NCI-H187 treated with DMSO at 0.1 percent for 48 hours (cell line): ENCODE results near the gene STK25.
"Not testable (repeated sequence)": the region's sequence is repeated elsewhere in the genome, so short reads cannot be mapped to it uniquely, and the experiment has no call there.

Source experiments
- DNase-seq: peaks from one replicate; lab custom pipeline; 2025; lab: John Stamatoyannopoulos, UW

STK25 gene

DNA sequence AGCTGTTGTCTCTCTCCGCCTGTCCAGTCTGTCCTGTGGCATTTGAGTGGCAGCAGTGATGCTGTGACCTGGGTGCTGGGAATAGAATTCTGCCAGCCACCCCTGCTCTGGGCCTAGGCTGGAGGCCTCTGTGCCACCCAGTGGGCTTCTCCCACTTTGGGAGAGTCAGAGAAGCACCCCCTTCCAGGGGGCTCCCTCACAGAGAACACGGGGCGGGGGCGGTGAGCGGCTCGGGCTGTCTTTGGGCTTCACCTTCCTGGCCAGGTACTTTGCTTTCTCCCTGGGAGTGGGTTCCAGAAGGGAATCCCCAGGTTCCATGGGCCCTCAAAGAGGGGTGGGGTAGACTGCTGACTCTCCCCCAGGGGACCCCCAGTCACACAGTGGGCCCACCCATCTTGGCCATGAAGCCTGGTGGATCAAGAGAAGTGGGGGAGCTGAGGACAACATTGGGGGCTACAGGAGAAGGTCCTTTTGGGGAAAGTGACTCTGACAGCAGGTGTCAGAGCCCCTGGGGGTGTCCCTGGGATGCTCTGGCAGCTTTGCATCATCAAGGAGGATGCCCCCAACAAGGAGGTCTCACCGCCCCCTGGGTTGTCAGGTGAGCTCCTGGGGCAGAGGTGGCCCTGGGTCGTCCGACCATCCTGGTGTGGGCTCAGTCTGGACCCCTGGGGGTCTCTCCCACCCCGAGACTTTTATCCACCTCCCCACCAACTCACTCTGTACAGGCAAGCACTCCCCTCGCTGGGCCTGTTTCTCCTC lies 31.4 kb upstream of the STK25 start:
- no peak for DNase-seq

DNA sequence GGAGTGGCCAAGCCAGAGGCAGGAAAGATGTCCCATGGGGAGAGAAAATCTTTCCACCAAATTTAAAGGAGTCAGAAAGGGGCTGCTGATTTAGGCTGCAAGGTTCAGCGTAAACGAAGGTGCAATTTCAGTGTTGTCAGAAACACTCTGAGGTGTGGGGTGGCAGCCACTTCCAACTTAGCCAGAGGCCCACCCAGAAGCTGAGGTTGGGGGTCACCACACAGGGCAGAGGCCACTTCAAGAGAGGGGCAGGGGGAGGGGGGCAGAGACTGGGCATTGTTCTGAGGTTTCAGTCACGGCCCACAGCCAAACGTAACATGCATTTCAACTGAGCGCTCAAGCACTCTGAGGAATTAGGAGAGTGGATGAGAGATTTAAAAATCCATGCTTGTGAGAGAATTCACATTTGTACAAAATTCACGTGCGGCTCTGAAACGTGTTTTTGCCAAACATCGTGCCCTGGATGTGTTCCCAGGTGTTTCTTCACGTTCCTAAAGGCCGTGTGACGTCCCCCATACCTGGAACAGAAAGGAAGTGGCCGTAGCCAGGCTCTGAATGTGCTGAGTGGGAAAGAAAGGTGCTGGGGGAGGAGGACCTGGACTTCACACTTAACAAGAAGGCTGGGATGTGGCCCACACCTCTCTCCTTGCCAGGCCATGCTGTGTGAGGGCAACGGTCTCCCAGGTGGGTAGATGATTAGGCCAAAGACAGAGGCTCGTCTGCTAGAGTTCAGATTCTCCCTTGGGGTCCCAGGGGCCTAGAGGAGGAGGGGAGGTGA lies 30.6 kb upstream of the STK25 start:
- no peak for DNase-seq

DNA sequence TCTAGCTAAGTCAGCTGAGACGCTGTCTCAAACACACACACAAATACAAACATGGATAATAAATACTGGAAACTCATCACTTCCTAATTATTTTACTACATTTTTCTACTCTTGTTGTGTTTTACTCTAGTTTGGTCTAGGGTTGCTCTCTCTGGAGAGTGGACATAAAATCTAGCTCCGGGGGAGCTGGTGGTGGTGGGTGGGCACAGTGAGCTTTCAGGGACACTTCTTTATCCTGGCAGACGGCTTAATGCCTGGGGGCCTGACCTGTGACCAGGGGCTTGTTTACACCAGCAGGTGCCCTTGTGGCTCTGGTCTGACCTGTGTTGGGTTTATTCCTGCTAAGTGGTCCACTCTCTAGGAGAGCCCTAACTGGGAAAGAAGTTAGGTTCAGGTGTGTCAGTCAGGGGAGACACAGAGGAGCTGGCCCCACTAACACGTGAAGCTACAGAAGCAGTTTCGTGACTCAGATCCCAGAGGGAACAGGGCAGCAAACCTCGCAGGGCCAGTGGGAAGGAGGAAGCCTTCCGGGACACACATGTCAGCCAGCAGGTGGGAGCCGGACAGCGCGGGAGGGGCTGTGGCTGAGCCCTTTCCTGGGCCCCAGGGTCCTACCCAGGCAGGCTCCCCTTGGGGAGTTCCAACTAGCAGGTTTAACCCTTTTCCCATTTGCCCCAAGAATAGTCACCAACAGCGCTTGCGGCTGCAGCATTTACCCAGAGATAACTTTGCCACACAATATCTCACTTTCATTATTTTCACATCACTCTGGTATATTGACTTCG lies 27.7 kb upstream of the STK25 start:
- no peak for DNase-seq

DNA sequence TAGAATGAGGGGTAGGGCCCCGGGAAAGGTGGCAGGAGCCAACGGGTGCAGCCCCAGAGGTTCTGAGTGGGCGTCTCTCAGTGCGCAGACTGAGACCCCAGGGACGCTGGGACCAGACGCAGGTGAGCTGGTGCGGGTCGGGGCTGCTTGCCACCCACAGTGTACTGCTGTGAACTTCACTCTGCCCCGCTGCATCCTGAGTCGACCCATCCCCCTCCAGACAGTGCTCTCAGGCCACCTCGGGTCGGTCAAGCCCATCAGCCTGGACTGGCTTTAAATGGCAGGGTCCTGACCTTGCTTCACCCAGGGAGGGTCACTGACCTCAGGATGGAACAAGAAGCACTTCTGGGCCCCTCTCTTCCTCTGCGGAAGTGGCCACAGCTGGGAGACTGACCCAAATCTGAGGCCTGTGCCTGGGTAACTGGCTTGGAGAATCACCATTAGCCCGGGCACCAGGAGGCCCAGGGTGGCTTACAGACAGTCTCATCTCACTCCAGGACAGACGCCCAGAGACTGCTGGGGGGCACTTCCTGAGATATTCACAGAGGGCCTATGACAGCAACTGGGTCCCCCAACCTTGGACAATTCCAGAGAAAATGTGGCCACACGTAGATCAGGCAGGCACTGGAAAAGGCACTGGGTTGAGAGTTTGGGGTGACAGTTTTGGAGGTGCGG lies 26.5 kb upstream of the STK25 start:
- no peak for DNase-seq

DNA sequence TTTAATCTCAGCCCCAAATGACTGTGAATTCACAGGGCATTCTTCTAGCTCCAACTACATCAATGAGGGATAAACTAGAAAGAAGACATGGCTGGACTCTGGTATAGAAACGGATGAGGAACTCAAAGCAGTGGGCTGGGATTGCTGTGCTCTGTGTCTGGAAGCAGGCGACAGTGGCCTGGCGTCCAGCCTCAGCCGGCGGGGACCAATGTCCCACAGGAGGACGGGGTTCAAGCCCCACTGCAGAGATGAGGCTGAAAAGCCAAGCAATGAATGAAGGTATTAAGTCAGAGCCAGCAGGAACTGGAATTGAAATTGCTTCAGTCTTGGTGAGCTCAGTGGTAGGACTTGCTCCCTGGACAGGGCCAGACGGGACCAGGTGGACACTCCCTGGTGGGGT lies 25.9 kb upstream of the STK25 start:
- no peak for DNase-seq

DNA sequence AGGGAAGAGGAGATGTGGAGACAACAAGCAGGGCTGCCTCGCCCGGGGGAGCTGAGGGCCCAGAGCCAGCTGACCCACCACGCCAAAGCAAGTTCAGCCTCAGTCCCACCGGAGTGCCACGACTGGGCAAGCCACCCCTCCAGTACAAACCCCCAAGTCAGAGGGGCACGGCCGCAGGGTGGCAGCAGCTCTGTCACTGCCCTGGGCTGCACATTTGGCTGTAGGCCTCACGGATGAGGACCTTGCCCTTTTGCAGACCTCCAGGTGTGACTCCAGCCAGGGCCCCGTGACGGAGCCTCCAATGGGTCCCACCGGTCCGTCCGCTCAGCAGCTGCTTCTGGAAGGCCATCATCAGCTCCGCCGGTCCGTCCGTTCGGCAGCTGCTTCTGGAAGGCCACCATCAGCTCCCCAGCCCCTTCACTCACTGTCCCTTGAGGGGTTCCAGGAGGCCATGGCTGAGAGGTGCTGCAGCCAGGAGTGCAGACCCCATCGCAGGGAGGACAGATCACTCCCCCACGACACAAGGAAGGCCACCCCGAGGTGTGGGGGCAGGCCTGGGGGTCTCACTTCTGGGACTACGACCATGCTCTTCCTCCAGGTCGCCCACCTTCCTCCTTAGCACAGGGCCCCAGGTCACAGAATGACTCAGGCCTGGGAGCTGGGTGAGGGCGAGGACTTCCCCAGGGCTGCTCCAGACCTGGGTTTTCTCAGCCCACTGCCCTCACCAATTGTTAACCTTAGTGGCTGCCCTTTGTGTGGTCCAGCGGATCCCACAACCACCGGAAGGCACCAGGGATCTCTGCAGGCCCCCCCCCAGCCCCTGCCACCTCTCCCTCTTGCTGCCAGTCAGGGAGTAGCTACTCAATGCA lies 24.6 kb upstream of the STK25 start:
- no peak for DNase-seq

DNA sequence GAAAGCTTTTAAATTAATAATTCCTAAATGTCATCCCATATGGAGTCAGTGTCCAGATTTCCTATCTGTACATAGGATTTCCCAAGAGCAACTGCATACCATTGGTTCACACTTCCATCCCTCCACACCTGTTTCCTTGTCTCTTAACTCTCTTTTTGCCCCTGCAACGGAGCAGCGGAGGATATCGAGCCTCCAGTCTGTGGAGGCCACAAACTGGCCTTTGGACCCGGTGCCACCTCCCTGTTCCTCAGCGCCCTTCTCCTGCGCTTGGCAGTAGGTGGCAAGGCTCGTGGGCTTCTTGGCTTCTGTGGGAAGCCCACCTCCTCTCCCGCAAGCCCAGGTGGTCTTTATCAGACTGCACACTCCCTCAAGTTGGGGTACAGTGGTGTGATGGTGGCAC lies 23.8 kb upstream of the STK25 start:
- DNase-seq = no peak

DNA sequence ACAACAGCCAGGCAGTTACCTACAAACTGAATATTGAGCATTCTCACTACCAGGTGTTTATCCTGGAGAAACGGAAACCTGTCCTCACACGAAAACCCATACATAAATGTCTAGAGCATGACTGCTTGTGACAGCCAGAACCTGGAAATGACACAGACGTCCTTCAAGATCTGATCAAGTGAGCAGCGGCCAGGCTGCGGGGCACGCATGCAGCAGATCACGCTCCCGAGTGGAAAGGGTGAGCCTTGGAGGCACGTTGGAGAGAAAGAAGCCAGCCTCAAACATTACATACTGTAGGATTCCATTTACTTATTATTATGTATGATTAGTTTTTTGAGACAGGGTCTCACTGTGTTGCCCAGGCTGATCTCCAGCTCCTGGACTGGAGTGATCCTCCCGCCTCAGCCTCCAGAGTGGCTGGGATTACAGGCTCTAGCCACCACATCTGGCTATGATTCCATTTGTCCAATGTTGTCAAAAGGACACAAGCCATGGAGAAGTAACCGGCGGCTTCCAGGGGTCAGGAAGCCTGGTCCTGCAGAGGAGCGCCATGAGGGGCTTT lies 22.9 kb upstream of the STK25 start:
- DNase-seq = no peak

DNA sequence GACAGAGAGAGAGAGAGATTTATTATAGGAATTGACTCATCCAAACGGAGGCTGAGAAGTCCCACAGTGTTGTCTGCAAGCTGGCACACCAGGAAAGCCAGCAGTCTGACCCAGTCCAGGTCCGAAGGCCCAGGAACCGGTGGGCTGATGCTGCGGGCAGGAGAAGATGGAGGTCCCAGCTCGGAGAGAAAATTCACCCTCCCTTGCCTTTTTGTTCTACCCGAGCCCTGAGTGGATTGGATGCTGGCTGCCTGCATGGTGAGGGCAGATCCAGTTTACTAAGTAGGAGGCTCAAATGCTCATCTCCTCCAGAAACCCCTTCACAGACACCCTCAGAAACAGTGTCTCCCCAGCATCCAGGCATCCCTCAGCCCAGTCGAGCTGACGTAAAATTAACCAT lies 22.2 kb upstream of the STK25 start:
- DNase-seq = no peak

DNA sequence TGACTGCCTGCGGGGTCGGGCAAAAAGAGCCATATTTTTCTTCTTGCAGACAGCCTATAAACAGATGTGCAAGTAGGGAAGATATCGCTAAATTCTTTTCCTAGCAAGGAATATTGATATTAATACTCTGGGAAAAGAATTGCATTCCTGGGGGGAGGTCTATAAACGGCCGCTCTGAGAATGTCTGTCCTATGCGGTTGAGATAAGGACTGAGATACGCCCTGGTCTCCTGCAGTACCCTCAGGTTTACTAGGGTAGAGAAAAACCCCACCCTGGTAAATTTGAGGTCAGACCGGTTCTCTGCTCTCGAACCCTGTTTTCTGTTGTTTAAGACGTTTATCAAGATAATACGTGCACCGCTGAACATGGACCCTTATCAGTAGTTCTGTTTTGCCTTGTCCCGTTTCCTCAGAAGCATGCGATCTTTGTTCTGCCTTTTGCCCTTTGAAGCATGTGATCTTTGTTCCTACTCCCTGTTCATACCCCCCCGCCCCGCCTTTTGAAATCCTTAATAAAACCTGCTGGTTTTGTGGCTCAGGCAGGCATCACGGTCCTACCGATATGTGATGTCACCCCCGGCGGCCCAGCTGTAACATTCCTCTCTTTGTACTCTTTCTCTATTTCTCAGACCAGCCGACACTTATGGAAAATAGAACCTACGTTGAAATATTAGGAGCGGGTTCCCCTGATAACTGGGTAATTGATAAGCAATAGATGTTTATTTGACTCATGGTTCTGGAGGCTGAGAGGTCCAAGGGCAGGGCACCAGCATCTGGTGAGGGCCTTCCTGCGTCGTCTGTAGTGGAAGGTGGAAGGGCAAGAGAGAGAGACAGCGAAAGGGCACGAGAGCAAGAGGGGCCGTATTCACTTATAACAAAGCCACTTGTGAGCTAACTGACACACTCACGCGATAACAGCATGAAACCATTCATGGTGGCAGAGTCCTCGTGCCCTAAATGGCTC lies 17.7 kb upstream of the STK25 start:
- not testable (repeated sequence) for DNase-seq

DNA sequence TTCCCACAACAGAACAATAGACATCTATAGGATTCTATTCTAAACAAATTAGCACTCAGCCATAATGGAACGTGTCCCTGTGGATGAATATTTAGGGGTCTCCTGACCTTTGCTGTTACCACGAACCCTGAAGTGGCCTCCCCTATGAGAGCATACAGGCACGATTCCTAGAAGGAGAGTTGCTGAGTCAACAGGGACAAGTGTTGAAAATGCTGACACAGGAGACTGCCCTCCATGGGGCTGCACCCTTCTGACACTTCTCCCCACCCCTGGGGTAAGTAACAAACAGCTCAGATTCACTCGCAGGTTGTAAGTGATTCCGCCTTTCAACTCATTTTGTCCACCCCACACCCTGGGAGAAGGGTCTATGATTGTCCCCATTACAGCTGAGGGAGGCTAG lies 14.1 kb upstream of the STK25 start:
- DNase-seq = no peak

DNA sequence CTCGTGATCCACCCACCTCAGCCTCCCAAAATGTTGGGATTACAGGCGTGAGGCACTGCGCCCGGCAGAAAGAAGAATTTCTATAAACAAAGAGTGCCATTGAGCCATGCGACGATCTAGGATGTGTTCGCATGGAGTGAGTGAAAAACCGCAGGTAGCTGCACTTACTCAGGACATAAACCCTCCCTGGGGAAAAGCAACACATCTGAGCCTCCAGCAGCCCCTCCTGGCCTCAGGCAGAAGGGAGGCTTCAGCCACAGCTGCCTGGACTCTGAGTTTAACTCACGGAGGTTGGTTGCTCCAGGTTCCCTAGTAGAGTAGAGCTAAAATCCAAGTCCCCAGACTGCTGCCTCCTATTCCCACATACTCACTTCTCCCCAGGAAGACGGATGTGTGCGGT lies 11.3 kb upstream of the STK25 start:
- DNase-seq = peak; percentile 6

DNA sequence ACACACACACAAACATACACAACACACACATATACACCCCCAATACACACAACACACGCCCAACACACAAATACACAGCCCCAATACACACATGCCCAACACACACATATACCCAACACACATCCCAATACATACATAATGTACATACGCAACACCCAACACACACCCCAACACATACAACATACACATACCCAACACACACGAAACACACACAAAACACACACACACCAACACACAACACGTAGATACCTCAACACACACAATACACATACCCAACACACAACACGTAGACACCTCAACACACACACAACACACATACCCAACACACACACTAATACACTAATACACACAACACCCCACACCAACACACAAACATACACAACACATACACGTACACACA lies 8.9 kb upstream of the STK25 start:
- no peak for DNase-seq

DNA sequence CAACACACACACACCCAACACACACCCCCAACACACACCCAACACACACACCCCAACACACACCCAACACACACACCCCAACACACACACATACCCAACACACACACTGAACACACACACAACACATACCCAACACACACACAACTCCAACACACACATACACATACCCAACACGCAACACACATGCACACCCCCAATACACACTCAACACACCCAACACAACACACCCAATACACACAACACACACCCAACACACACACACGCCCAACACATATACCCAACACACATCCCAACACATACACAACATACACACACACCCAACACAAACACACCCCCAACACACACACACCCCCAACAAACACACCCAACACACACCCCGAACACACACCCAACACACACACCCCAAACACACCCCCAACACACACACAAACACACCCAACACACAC lies 8.2 kb upstream of the STK25 start:
- no peak for DNase-seq

DNA sequence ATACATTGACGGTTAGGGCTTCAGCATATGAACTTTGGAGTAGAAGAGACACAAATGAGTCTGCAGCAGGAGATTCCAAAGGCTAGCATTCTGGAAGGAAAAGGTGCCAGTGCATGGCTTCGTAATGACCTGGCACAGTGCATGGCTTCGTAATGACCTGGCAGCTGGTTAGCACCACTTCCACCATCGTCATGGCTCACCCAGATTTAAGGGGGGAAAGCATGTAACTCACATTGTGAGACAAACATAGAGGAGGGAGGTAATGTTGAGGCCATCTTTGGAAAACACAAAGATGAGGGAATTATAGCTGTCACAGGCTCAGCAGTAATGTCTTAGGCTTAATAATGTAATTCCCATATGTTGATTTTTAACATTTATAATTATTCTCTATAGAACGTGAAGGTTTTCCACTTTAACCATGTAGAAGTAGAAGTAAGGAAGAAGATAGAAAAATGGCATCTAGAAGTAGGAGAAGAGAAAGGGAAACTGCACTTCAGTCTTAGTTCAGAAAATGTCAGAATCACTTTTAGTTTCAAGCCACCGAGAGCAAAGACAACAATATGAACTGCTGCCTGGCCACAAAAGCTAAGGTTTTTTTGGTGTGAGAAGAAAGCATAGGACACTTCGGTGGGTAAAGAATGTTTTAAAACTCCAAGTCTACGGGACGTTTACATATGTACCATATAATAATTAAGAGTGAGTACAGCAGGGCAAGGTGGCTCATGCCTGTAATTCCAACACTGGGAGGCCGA lies 6.8 kb upstream of the STK25 start:
- DNase-seq = no peak

DNA sequence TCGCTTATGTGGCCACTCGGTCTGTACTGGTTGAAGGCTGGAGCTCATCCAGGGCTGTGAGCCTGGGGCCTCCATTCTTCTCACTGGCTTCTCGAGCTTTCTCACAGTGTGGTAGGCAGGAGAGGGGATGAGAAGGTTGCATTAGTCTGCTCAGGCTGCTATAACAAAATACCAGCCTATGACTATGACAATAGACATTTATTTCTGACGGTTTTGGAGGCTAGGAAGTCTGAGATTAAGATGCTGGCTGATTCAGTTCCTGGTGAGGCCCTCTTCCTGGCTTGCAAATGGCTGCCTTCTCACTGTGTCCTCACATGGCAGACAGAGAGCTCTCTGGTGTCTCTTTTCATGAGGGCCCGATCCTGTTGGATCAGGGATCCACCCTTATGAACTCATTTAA lies 6.2 kb upstream of the STK25 start:
- DNase-seq = no peak

DNA sequence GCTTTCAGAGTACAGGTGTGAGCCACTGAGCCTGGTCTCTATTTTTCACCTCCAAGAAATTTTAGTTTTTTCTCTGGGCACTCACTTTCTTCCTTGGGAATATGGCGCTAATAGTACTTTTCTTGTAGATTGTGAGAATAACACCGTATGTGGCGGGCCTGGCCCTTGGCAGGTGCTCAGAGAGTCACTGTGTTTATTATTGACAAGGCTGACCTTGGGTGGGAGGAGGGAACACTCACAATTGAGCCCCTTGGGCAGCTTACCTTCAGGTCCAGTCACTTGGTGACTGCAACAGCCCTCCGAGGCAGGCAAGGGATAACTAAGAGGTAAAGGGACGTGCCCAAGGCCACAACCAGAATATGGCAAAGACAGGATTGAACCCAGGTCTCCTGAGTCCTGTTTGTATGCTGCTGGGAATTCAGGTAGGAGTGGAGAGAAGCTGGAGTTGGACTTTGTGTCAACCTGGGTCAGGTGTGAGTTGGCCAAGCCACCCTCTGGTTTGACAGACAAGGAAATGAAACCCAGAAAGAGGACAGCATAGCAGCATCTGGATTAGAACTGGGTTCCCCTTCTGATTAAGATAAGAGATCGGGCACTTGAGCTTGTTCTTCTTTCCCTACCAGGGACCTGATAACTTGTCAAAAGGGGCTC lies 2.8 kb upstream of the STK25 start:
- no peak for DNase-seq

DNA sequence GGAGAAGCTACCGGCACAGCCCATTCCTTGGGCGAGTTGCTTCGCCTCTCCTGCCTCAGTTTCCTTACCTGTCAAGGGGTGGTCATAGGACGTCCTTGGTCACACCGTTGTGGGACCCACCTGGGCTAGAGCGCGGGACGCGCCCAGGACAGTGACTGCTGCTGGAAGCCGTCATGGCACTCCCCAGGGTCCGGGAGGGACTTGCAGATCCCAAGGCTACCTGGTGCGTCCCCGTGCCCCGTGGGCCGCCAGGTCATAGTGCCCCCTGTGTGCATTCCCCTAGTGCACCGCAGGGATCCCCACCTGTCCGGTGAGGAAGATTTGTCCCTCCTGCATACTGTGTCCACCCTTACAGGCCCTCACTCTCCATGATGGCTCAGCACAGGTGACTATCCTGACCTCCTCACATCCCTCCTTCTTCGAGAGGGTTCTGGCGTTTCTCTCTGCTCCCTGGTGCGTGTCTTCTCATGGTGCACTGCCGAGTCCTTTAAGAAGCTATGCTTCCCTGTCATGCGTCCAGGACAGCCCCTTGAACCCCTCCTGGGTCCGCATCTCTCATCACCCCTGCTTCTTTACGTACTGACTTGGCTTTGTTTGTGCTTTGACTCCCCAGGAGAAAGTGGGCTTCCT lies 886 bp upstream of the STK25 start:
- no peak for DNase-seq
